IMR-90 (cell line): ENCODE results near the gene KCNIP3. TPM values are rescaled to one million over a fixed set of nuclear protein-coding genes. Genes with fewer than 3 reads are reported as not detected.

ENCODE experiments used
- ATAC-seq: fragments of 200-7000 bp; cut with Tn5 transposase; 2 replicates; pipeline ENCODE4 v1.9.1; 2020; ENCODE audit warnings: low read depth, mild to moderate bottlenecking, moderate library complexity
- BruUV-seq: library from RNA; stranded (reverse); fragments of 400-500 nt; replicated peaks from 2 replicates; lab custom pipeline; 2021; lab: Mats Ljungman, UMichigan
- CTCF ChIA-PET: fragments of 300-600 bp; formaldehyde crosslinking; extraction: SDS; loops from one replicate; lab custom pipeline; 2021; ENCODE audit warnings: antibody characterized with exemption; lab: Yijun Ruan, JAX
- POLR2A ChIA-PET: fragments of 300-600 bp; sonication (Branson Sonifier 250); formaldehyde crosslinking; loops from one replicate; lab custom pipeline; 2022; ENCODE audit warnings: antibody characterized with exemption; ENCODE audit not compliant: unreplicated experiment; lab: Charles Lee
- DNase-seq: peaks from one replicate; pipeline ENCODE4 v3.0.0; 2013
- H2AFZ ChIP-seq: replicated peaks from 2 replicates; pipeline ENCODE3; 2013; ENCODE audit warnings: low read length, mild to moderate bottlenecking; ENCODE audit not compliant: poor library complexity
- H2AK5ac ChIP-seq: 2 replicates; pipeline ENCODE4 v1.6.1; 2013; ENCODE audit warnings: low read depth, low read length, inconsistent platforms
- H2AK9ac ChIP-seq: replicated peaks from 2 replicates; pipeline ENCODE3; 2013; ENCODE audit warnings: mild to moderate bottlenecking, low read depth, low read length, moderate library complexity; ENCODE audit not compliant: poor library complexity
- H2BK120ac ChIP-seq: 2 replicates; pipeline ENCODE4 v1.6.1; 2013; ENCODE audit warnings: low read depth, low read length, inconsistent platforms
- H2BK15ac ChIP-seq: 3 replicates; pipeline ENCODE4 v1.6.1; 2013; ENCODE audit warnings: low read depth, low read length, inconsistent platforms
- H2BK20ac ChIP-seq: 2 replicates; pipeline ENCODE4 v1.6.1; 2013; ENCODE audit warnings: low read depth, mild to moderate bottlenecking, inconsistent platforms, low read length, moderate library complexity
- H2BK5ac ChIP-seq: 2 replicates; pipeline ENCODE4 v1.6.1; 2013; ENCODE audit warnings: mild to moderate bottlenecking, low read depth, low read length, inconsistent platforms; ENCODE audit not compliant: poor library complexity, severe bottlenecking
- H3K14ac ChIP-seq: replicated peaks from 2 replicates; pipeline ENCODE4 v1.6.1; 2013; ENCODE audit warnings: low read depth, low read length, inconsistent platforms
- H3K18ac ChIP-seq: 2 replicates; pipeline ENCODE4 v1.6.1; 2013; ENCODE audit warnings: low read depth, low read length, control low read depth
- H3K23ac ChIP-seq: 2 replicates; pipeline ENCODE4 v1.6.1; 2013; ENCODE audit warnings: low read depth, low read length, inconsistent platforms
- H3K27ac ChIP-seq: 2 replicates; pipeline ENCODE4 v1.5.1; 2013; ENCODE audit warnings: mild to moderate bottlenecking, control low read depth, low read length; ENCODE audit not compliant: insufficient read depth
- H3K27me3 ChIP-seq: 2 replicates; pipeline ENCODE4 v1.6.1; 2013; ENCODE audit warnings: low read length; ENCODE audit not compliant: control insufficient read depth, insufficient read depth
- H3K36me3 ChIP-seq: 2 replicates; pipeline ENCODE4 v1.6.1; 2013; ENCODE audit warnings: low read length, mixed read lengths; ENCODE audit not compliant: control insufficient read depth, insufficient read depth
- H3K4ac ChIP-seq: 2 replicates; pipeline ENCODE4 v1.6.1; 2013; ENCODE audit warnings: low read depth, low read length, inconsistent platforms
- H3K4me1 ChIP-seq: 2 replicates; pipeline ENCODE4 v1.6.1; 2013; ENCODE audit warnings: low read length, mixed read lengths; ENCODE audit not compliant: control insufficient read depth, insufficient read depth
- H3K4me2 ChIP-seq: 2 replicates; pipeline ENCODE4 v1.6.1; 2013; ENCODE audit warnings: low read depth, mild to moderate bottlenecking, control low read depth, low read length, moderate library complexity
- H3K4me3 ChIP-seq: 2 replicates; pipeline ENCODE4 v1.5.1; 2013; ENCODE audit warnings: low read depth, mild to moderate bottlenecking, control low read depth, low read length, moderate library complexity; ENCODE audit not compliant: insufficient read depth
- H3K56ac ChIP-seq: 2 replicates; pipeline ENCODE4 v1.6.1; 2013; ENCODE audit warnings: low read length, inconsistent platforms; ENCODE audit not compliant: insufficient read depth; ENCODE audit errors: extremely low read depth
- H3K79me1 ChIP-seq, 2 experiments: 2 replicates each; pipeline ENCODE4 v1.6.1; 2013; ENCODE audit warnings: low read length in 2 of 2, inconsistent platforms in 1 of 2, low read depth in 1 of 2
- H3K9ac ChIP-seq: 2 replicates; pipeline ENCODE4 v1.6.1; 2013; ENCODE audit warnings: low read depth, low read length, control low read depth
- H3K9me1 ChIP-seq: 2 replicates; pipeline ENCODE4 v1.6.1; 2013; ENCODE audit warnings: low read length, inconsistent platforms; ENCODE audit not compliant: insufficient read depth
- H3K9me3 ChIP-seq: 2 replicates; pipeline ENCODE4 v1.6.1; 2013; ENCODE audit warnings: low read length; ENCODE audit not compliant: control insufficient read depth, insufficient read depth
- H4K20me1 ChIP-seq: 2 replicates; pipeline ENCODE4 v1.6.1; 2013; ENCODE audit warnings: low read length, inconsistent platforms; ENCODE audit not compliant: insufficient read depth
- H4K5ac ChIP-seq: 2 replicates; pipeline ENCODE4 v1.6.1; 2013; ENCODE audit warnings: mild to moderate bottlenecking, low read depth, low read length, control low read depth
- H4K8ac ChIP-seq, 2 experiments: 2 replicates each; pipeline ENCODE4 v1.6.1; 2013; ENCODE audit warnings: low read depth in 2 of 2, low read length in 2 of 2, control low read depth in 1 of 2, inconsistent platforms in 1 of 2
- H4K91ac ChIP-seq: 2 replicates; pipeline ENCODE4 v1.6.1; 2013; ENCODE audit warnings: low read depth, low read length, inconsistent platforms; ENCODE audit not compliant: insufficient read depth
- CEBPB ChIP-seq: IDR thresholded peaks from 2 replicates; pipeline ENCODE4 v1.6.1; 2012; ENCODE audit warnings: low read depth, low read length, improper control_type of control experiment
- WGBS, 2 experiments: methylation state at CpG; one replicate each; pipeline versions ENCODE4 v1.1.5 to v1.1.7; 2013; ENCODE audit warnings: missing lambda C conversion rate in 2 of 2; ENCODE audit not compliant: insufficient read length in 1 of 2; ENCODE audit errors: extremely low coverage in 2 of 2; 5-methylcytosine and 5-hydroxymethylcytosine counted together
- dilution Hi-C: fragments of 300-500 bp; cut with HindIII; formaldehyde crosslinking; loops from one replicate; pipeline ENCODE4 v1.14.3; 2018; ENCODE audit warnings: low sequenced_read_pairs; ENCODE audit not compliant: unreplicated experiment
- in situ Hi-C: fragments of 300-500 bp; cut with MboI; formaldehyde crosslinking; loops from 3 replicates; pipeline ENCODE4 v1.14.3; 2019; ENCODE audit warnings: low sequenced_read_pairs, inconsistent platforms, mixed read lengths
- intact Hi-C: fragments of 100-400 bp; cut with micrococcal nuclease; formaldehyde crosslinking; loops from 2 replicates; pipeline ENCODE4 v1.10.0; 2022
- polyA plus RNA-seq, 3 experiments: library from polyadenylated mRNA; depleted of rRNA; stranded (reverse); fragments of >200 nt; gene quantifications; 2 replicates each; pipeline ENCODE4 v1.2.3, GENCODE V29; 2012; ENCODE audit warnings: low replicate concordance in 1 of 3
- total RNA-seq: library from RNA; depleted of rRNA; stranded (reverse); fragments of >200 nt; gene quantifications from 2 replicates; pipeline ENCODE4 v1.2.3, GENCODE V29; 2012

Gene KCNIP3
- total and polyA plus RNA-seq, 2 of the 4 experiments (the other 2 are of a cell fraction), result 0.72 to 1.4 TPM

DNA sequence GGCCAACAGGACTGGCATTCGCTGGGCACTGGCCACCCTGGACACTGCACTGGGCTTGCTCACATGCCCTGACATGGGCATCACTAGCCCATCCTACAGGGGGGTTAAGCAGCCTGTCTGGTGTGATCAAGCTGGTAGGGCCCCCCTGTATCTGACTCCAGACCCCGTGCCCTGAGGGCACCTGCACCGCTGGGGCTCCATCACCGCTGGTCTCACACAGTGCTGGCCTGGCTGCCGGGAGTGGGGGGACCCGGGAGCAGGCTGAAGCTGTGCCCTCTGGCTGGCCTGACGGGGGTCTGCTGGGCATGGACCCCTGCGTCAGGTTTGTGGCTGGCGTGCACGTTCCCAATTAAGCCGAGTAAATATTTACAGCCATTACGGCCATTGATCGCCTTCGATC, 32.3 kb downstream of the KCNIP3 start:
- H4K20me1 ChIP-seq, result no peaks in the 10 kb centered on the region
- DNase-seq (no peak), ATAC-seq (no peak)
- H3K4ac ChIP-seq, result no peak overlapping the region
- H3K4me3 ChIP-seq, result no peak overlapping the region
- H3K9me3 ChIP-seq, result no peaks in the 10 kb centered on the region
- ChIA-PET POLR2A (no interaction called here), CTCF (no interaction called here)
- H3K9ac ChIP-seq, result no peak overlapping the region
- no peak overlapping the region for H3K4me2 ChIP-seq
- no peak overlapping the region for H4K8ac ChIP-seq
- no peak overlapping the region for H2BK20ac ChIP-seq
- no peak overlapping the region for H2AFZ ChIP-seq
- H3K27me3 ChIP-seq, result no peaks in the 10 kb centered on the region
- no peak overlapping the region for H3K23ac ChIP-seq
- H3K56ac ChIP-seq, result no peak overlapping the region
- H2AK9ac ChIP-seq, result no peak overlapping the region
- H3K18ac ChIP-seq, result no peak overlapping the region
- dilution Hi-C loops (no loop called here), intact Hi-C loops (no loop called here), in situ Hi-C loops (no loop called here)
- H3K79me1 ChIP-seq, result no peaks in the 10 kb centered on the region
- WGBS, 2 experiments, result 81% methylated on average over 13 of the region's 14 CpGs; no CpG with 5 or more reads in 1 of the 2 experiments
- H2BK120ac ChIP-seq, result no peak overlapping the region
- H2BK5ac ChIP-seq, result no peak overlapping the region
- H2BK15ac ChIP-seq, result no peak overlapping the region
- peaks cover 11% of the 10 kb centered on the region for H3K4me1 ChIP-seq
- no peak overlapping the region for H4K5ac ChIP-seq
- no peak overlapping the region for H3K14ac ChIP-seq
- no peak overlapping the region for H2AK5ac ChIP-seq
- H3K9me1 ChIP-seq, result peaks cover 3% of the 10 kb centered on the region; the same call in 1 of the 2 replicates
- no peak for TF ChIP-seq CEBPB
- H3K36me3 ChIP-seq, result no peaks in the 10 kb centered on the region
- H3K27ac ChIP-seq, result no peak overlapping the region
- no TSS peak for BruUV-seq
- H4K91ac ChIP-seq, result no peak overlapping the region
